HG03175 (cell line): ENCODE results near the gene CCDC158.
"Not testable (repeated sequence)": the region's sequence is repeated elsewhere in the genome, so short reads cannot be mapped to it uniquely, and the experiment has no call there.

Experiments used
- ATAC-seq: cut with Tn5 transposase; IDR thresholded peaks from one replicate; pipeline ENCODE4 v1.9.1; 2021; ENCODE audit warnings: mild to moderate bottlenecking, moderate library complexity; ENCODE audit not compliant: unreplicated experiment

CCDC158 gene

GRCh38 chr4:76312457-76312856 lies 108.5 kb downstream of the CCDC158 start:
- no peak for ATAC-seq

GRCh38 chr4:76311896-76312331 lies 109.0 kb downstream of the CCDC158 start:
- no peak for ATAC-seq

DNA sequence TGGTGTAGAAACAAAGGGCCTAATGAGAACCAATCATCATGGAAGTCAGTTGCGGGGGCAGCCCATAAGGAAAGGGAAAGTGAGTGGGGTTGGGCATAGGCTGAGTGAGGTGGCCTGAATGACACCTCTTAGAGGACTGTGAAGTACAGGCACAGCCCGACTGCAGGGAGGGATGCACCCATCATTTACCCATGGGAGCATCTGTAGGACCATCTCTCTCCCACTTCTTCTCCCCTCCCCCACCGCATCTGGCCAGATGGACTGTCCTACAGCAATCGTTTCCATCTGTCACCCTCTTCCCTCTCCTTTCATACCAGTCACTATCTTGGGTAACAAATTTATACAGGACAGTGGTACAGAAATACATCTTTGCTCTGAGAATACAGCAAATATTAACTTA lies 110.3 kb downstream of the CCDC158 start:
- no peak for ATAC-seq

- no peak for ATAC-seq
Measured at GRCh38 chr4:76309939-76310550, 110.9 kb downstream of the CCDC158 start.

- no peak for ATAC-seq
Measured at GRCh38 chr4:76308548-76308947, 112.4 kb downstream of the CCDC158 start.

DNA sequence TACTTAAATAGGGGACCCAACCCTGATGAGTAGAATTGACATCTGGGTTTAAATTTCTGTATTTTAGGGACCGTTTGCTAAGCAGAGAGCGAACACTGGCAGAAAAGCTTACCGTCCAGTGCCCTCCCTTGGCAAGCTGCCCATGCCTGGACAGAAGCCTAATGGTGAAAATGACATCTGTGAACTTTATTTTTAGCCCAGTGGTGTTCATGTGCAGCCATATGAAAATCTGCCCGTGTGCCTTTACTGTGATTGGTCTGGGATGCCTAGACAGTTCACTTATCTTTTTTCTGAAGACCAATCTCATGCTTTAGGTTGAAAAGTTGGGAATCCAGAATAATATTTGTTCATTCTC lies 113.3 kb downstream of the CCDC158 start:
- no peak for ATAC-seq

- ATAC-seq = no peak
Measured at GRCh38 chr4:76306882-76307659, 113.9 kb downstream of the CCDC158 start.

- no peak for ATAC-seq
Measured at GRCh38 chr4:76305971-76306881, 114.7 kb downstream of the CCDC158 start, which contains the start of gene STBD1. Gene STBD1 (plus strand): TSS chr4:76306733. CDS start chr4:76306770, 37 bp downstream.

DNA sequence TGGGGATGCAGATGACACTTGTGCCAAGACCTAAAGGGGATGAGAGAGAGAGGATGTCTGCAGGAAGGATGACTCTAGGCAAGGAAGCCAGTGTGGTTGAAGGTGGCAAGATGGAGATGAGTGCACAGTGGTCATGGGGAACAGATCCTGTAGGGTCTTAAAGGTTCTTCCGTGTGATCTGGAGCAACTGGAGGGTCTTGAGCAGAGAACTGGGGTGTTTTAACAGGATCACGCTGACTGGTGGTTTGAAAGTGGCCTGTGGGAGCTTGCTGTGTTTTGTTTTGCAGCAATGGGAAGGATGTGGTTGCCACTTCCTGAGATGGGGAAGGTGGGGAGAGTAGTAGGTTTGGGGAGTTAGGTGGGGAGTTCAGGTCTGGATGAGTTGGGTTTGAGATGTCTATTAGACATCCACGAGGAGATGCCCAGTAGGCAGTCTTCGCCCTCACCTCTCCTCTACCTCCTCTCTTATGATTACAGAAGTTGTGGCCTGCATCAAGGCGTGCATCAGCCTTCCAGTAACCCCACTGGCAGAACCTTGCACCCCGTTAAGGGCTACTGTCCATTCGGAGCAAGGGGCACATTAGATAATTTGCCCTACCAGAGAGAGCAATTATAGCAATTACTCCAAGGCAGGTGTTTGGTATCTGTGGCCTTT lies 115.8 kb downstream of the CCDC158 start:
- no peak for ATAC-seq

DNA sequence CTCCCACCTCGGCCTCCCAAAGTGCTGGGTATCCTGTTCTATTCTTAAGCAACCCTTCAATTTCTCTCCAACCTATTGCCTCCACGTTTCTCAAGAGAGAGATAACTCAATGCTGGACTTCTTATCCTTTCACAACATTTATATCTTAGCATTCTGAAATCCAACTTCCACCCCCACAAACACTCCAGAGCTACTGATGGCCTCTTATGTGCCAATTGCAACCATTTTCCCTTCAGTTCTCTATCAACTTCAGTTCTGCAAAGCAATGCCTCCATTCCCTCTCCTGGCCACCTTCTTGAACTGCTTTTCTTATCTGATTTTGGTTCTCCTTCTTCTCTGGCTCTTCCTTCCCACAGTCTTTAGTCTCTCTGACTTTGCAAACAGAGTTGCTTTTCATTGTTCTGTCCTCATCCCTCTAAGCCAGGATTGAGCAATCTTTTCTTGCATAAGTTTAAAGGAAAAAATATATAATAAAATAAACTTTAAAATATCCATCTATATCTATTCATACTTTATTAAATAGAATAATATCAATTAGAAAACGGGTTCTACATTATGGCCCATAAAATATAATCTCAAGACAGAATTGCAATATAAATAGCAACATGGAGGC lies 118.0 kb downstream of the CCDC158 start:
- ATAC-seq = no peak

- no peak for ATAC-seq
Measured at GRCh38 chr4:76301775-76302162, 119.2 kb downstream of the CCDC158 start.

DNA sequence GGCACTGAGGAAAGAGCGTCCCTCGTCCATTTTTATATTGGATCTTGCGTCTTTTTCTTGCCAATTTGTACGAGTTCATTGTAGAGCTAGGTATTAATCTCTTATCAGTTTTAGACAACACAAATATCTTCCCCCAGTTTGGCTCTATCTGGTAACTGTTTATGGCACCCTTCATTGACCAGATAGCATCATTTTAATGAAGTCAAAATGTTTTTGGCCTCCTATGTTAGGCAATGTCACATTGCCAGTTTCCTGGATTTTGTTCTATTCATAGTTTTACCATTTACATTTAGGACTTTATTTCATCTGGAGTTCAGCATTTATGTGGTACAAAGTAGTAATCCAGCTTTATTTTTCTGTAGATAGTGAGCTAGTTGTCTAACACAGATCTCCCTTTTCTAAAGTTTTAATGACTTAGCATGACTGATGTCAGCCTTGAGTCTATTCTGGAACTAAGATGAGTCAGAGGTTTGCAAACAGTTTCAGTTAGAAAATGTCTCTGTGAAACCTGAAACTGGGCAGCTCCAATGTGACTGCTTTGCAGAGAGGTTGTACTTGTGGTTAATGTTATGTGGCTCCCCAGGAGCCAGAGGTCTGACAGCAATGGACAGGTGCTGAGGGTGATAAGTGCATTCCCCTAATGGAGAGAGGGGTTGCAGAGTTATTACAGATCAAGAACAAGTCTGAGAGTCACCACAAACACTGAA lies 119.7 kb downstream of the CCDC158 start:
- peak; percentile 99 for ATAC-seq

- no peak for ATAC-seq
Measured at GRCh38 chr4:76300012-76300411, 120.9 kb downstream of the CCDC158 start.

DNA sequence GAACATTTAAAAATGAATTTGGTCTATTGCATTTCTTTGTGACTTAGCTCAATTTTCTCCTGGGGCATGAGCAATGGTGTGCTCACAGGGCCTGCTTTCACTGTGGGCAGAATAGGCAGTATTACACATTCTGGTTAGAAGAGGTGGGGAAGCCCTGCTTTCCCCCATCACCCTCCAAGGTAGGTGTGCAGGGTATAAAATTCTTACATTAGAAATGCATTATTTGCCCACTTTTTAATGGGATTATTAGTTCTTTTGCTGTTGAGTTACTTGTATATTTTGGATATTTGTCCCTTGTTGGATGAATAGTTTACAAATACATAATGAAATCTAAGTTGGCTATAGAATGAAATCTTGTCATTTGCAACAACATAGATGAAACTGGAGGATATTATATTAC lies 122.7 kb downstream of the CCDC158 start:
- ATAC-seq = no peak

DNA sequence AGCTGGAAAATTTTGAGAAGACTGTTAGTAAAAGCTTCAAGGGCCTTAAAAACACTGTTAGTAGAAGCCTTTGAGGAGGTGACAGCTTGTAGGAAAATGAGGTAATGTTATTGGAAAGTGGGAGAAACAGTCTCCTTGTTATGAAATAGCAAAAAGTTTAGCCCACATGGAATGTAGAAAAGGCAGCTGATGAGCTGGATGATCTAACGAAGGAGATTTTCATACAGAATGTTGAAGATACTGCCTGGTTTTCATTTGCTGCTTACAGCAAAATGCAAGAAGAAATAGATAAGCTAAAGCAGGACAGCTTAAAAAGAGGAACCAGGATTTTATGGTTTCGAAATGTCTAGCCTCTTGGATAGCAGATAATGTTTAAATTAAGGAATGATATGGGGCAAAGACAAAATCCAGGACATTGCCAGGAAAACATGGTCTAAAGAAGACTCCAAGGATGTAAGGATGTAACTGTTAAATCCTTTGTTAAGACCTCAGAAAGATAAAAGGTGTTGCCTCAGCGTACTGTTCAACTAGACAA lies 124.6 kb downstream of the CCDC158 start:
- ATAC-seq = no peak

DNA sequence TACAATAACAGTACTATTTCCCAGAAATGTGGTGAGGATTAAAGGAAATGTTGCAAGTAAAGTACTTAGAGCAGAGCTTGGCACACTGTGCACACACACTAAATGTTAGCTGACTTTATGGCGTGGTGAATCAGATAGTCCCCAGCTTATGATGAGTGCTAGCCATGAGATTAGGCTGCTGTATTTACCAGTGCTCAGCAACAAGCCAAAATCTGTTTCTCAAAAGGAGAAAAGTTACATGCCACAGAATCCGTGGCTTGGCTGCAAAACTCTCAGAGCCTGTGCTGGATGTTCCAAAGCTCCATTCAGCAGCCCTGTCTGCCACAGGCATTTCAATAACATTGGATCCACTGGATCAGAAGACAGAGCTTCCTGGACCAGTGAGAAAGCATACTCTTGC lies 127.2 kb downstream of the CCDC158 start:
- no peak for ATAC-seq

GRCh38 chr4:76292730-76293129 lies 128.2 kb downstream of the CCDC158 start:
- ATAC-seq = no peak

GRCh38 chr4:76287811-76288210 lies 133.1 kb downstream of the CCDC158 start:
- ATAC-seq = not testable (repeated sequence)

- no peak for ATAC-seq
Measured at GRCh38 chr4:76283900-76284299, 137.0 kb downstream of the CCDC158 start.
